IMR-90 (cell line): ENCODE measurements around the gene KCNK3.

Experiments
- TF ChIP-seq, protein P1 (sequence below): conservative IDR thresholded peaks from 2 replicates; pipeline ENCODE4 v1.5.1; 2012; ENCODE audit warnings: mild to moderate bottlenecking, low read depth, low read length, improper control_type of control experiment
- TF ChIP-seq, protein P2 (sequence below): fragments of 150-350 bp; IDR thresholded peaks from 2 replicates; pipeline ENCODE4 v1.6.1; 2016; ENCODE audit warnings: low read depth, mild to moderate bottlenecking, low read length, moderate library complexity, borderline replicate concordance

DNA sequence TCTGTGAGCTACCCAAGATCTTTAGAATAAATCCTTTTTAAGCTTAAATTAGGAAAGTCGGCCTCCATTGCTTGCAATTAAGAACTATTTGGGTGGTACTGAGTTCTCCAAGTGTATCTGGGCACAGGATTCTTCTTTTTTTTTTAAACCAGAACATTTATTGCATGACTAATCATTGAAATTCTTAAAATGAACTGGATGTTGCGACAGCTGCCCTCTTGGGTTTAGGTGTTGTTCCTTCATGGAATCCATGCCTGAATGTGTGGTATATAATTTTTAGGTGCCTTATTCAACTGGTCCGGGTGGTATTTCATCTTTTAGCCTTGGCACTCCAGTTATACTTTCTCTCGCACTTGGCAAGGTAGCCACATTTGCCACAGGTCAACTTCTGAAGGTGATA, 14.5 kb upstream of the KCNK3 start:
- TF ChIP-seq, protein P1, sequence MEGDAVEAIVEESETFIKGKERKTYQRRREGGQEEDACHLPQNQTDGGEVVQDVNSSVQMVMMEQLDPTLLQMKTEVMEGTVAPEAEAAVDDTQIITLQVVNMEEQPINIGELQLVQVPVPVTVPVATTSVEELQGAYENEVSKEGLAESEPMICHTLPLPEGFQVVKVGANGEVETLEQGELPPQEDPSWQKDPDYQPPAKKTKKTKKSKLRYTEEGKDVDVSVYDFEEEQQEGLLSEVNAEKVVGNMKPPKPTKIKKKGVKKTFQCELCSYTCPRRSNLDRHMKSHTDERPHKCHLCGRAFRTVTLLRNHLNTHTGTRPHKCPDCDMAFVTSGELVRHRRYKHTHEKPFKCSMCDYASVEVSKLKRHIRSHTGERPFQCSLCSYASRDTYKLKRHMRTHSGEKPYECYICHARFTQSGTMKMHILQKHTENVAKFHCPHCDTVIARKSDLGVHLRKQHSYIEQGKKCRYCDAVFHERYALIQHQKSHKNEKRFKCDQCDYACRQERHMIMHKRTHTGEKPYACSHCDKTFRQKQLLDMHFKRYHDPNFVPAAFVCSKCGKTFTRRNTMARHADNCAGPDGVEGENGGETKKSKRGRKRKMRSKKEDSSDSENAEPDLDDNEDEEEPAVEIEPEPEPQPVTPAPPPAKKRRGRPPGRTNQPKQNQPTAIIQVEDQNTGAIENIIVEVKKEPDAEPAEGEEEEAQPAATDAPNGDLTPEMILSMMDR: no peak
- TF ChIP-seq, protein P2, sequence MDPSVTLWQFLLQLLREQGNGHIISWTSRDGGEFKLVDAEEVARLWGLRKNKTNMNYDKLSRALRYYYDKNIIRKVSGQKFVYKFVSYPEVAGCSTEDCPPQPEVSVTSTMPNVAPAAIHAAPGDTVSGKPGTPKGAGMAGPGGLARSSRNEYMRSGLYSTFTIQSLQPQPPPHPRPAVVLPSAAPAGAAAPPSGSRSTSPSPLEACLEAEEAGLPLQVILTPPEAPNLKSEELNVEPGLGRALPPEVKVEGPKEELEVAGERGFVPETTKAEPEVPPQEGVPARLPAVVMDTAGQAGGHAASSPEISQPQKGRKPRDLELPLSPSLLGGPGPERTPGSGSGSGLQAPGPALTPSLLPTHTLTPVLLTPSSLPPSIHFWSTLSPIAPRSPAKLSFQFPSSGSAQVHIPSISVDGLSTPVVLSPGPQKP: no peak
